ENCODE data around the gene YBEY. TPM values are rescaled to one million over a fixed set of nuclear protein-coding genes. Genes with fewer than 3 reads are reported as not detected.
"Not testable (repeated sequence)": the region's sequence is repeated elsewhere in the genome, so short reads cannot be mapped to it uniquely, and the experiment has no call there.

Gene YBEY, protein sequence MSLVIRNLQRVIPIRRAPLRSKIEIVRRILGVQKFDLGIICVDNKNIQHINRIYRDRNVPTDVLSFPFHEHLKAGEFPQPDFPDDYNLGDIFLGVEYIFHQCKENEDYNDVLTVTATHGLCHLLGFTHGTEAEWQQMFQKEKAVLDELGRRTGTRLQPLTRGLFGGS
- 1 to 10 TPM; 6.9 to 9.1 TPM for total RNA-seq

DNA sequence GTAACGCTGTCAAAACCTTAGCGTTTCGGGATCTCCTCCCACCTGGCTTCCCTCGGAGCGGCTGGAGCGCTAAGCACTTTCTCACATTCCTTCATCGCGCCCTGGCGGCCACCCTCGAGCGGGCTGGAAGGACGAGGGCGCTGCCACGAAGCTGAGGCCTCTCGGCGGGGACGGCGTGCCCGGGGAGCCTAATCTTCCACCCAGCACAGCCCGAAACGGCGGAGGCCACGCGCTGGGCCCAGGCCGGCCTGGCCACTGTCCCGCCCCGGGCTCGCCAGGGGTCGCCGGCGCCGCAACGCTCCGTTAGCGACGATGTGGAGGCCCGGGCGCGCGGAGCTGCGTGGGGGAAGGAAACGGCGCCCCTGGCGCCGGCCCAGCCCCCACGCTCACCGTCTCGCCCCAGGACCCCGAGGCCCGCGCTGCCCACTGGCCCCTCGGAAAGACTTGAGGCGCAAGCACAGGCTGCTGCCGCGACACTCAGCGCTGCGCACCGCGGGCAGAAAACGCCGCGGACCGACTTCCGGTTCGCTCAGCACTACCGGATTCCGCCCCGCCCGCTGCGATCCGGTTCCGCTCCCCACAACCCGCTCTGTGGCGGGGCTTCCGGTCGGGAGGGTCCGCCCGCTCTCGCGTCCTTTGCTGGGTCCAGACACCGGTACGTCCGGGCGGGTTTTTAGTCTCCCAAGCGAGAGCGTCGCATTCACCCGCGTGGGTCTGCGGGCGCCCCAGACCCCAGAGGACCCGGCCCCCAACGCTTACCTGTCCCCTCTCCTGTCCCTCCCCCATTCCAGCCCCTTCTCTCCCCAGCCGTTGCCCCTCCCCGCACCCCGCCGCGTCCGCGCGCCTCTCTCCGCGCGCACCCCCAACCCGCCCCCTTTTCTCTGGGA lies at the start of gene YBEY:
TSS of gene YBEY (plus strand) at position 582 of the 887 bp plus-strand sequence. CDS start 572 bp downstream, outside the sequence.
- Mint-ChIP-seq H3K4me1 (peaks cover 48% of the 10 kb centered on the region), H3K27me3 (no peaks in the 10 kb centered on the region), H3K36me3 (peaks cover 32% of the 10 kb centered on the region), H3K9me3 (ENCODE audit: low read depth) (no peaks in the 10 kb centered on the region), H3K27ac (peak within 1 kb of the TSS; percentile 93), H3K4me3 (peak within 1 kb of the TSS; percentile 83)
- peak; percentile 91 for ATAC-seq
- CTCF ChIA-PET = interaction anchor here (0.7 to 3.5 kb wide), 6 partner anchors 10 to 142 kb away, joined by 3 to 19 read pairs (median 4); partner anchors contain the start of gene LSS
- peak; percentile 93 for DNase-seq

DNA sequence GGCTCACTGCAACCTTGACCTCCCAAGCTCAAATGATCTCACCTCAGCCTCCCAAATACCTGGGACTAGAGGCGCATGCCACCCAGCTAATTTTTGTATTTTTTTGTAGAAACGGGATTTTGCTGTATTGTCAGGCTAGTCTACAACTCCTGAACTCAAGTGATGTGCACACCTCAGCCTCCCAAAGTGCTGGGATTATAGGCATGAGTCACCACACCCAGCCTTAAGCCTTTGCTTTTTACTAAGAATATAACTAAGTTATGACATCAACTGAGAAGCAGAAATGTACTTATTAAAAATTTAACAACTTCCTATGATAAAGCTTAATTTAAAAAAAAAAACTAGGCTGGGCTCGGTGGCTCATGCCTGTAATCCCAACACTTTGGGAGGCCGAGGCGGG lies 48.7 kb upstream of the YBEY start:
- CTCF ChIA-PET = no interaction called here
- Mint-ChIP-seq H3K36me3 (peaks cover 62% of the 10 kb centered on the region), H3K4me3 (no peak overlapping the region), H3K4me1 (peaks cover 30% of the 10 kb centered on the region), H3K27ac (no peak overlapping the region), H3K27me3 (no peaks in the 10 kb centered on the region), H3K9me3 (ENCODE audit: low read depth) (no peaks in the 10 kb centered on the region)
- ATAC-seq (no peak), DNase-seq (no peak)

DNA sequence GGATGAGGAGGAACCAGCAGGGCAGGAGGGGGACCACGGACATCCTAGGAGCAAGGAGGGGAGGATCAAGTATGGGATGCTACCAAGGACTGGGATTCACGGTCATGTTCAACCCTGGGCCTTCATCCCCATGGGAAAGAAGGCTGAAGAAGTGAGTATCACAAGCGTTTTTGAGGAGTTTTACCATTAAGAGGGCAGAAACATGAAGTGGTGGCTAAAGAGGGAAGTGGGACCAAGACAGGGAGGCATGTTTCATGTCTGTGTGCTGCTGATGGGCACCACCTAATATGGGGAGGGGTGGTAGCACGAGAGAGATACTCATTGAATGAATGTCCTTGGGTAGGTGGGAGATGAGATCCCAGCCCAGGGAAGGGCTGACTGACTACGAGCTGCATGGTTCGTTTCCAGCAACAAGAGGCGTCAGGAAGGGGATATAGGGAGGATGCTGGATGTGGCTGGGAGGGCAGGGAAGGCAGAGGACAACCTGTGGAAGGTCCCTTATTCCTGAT lies 46.3 kb upstream of the YBEY start:
- H3K4me1 Mint-ChIP-seq = peaks cover 32% of the 10 kb centered on the region
- H3K27ac Mint-ChIP-seq = no peak overlapping the region
- DNase-seq (no peak), ATAC-seq (no peak)
- CTCF ChIA-PET = interaction anchor here (1.2 to 2.3 kb wide), 2 partner anchors 15 to 97 kb away, joined by 3 to 7 read pairs; no protein-coding TSS in a partner anchor
- no peak overlapping the region for H3K4me3 Mint-ChIP-seq
- no peaks in the 10 kb centered on the region for H3K9me3 Mint-ChIP-seq (ENCODE audit: low read depth)
- H3K36me3 Mint-ChIP-seq = peaks cover 62% of the 10 kb centered on the region
- H3K27me3 Mint-ChIP-seq = no peaks in the 10 kb centered on the region

DNA sequence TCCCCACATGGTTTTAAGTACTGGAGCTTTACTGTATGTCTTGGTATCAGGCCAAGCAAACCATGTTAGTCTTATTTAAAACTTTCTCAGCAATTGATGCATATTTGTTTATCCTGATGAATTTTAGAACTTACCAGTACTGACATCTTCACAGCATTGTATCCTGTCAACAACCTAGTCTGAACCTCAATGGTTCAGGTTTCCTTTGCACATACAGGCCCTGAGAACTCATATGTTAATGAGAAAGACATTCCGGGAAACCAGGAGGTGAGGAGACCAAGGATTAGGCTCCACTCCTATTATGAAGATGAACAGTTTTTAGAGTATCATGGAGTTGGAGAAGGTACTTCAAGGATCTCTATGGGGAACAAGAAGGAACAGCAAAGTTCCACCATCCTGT lies 44.6 kb upstream of the YBEY start:
- H3K9me3 Mint-ChIP-seq (ENCODE audit: low read depth) = not testable (repeated sequence)

DNA sequence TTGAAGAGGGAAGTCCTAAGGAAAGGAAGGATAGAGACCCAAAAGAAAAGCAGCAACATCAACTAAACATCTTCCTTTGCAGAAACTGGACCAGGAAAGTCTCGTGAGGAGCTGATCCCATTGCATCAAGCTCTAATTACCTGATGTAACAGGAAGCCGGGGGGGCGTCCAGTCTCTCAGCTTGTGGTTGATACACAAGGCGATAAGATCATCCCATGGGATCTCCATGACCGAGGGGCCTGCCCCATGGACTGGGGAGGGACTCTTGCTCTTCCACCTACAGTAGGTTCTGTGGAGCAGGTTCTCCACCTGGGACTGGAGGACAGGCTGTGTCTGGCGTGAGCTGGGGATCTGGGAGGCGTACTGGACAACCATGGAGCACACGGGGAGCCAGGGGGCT lies 42.8 kb upstream of the YBEY start:
- DNase-seq = no peak
- CTCF ChIA-PET = interaction anchor here (0.7 to 1.6 kb wide), 4 partner anchors 11 to 100 kb away, joined by 3 to 7 read pairs (median 4); partner anchors contain the start of gene MCM3AP

More for the DNA sequence above, 44.6 kb upstream of the YBEY start:
- ATAC-seq, DNase-seq, H3K27me3 Mint-ChIP-seq, H3K4me3 Mint-ChIP-seq: not testable (repeated sequence)
- Mint-ChIP-seq H3K36me3 (peaks cover 57% of the 10 kb centered on the region), H3K4me1 (peaks cover 36% of the 10 kb centered on the region), H3K27ac (peak overlapping the region; percentile 62)
- CTCF ChIA-PET = interaction anchor here (1.3 to 2.3 kb wide), 3 partner anchors 9 to 98 kb away, joined by 5 to 7 read pairs (median 5); no protein-coding TSS in a partner anchor

DNA sequence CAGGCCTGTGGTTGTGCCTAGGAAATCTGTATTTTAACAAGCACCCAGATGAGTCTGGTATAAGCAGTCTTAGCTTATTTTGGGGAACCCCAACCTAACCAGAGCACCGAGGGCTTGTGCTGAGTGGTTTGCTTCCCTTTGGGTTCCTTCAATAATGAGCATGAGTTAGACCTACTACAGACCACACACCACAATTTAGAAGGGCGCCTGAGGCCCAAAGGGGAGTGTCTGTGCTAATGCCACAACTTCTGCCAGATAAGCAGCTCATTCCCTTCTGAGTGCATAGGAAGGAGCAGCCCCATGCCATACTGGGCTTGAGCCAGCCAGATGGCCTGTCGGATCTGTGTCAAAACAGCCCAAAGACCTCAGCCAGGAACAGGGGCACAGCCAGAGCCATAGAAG lies 42.2 kb upstream of the YBEY start:
- CTCF ChIA-PET = interaction anchor here (0.5 to 1.5 kb wide), 3 partner anchors 14 to 101 kb away, joined by 3 to 4 read pairs (median 3); no protein-coding TSS in a partner anchor
- Mint-ChIP-seq H3K36me3 (peaks cover 62% of the 10 kb centered on the region), H3K27ac (peak overlapping the region; percentile 79)

More for the DNA sequence above, 42.8 kb upstream of the YBEY start:
- Mint-ChIP-seq H3K4me1 (peaks cover 38% of the 10 kb centered on the region), H3K27me3 (no peaks in the 10 kb centered on the region), H3K27ac (peak overlapping the region; percentile 79), H3K4me3 (no peak overlapping the region), H3K9me3 (ENCODE audit: low read depth) (no peaks in the 10 kb centered on the region), H3K36me3 (peaks cover 61% of the 10 kb centered on the region)
- no peak for ATAC-seq

DNA sequence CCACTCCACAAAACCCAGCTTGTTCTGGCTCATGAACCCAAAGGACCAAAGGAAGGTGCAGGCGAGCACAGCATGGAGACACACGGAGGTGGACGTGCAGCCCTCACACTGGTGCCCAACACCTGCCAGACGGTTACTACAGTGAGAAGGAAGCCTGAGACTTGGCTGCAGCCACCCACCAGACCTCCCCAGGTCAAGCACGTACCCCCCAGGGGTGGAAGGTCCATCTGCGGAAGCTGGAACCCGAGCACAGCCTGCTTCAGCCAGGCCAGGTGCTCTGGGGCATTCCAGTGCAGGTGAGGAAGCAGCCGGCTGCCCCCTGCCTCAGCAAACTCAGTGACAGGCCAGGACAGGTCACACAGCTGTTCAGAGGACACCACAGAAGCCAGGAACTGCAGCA lies 41.5 kb upstream of the YBEY start:
- Mint-ChIP-seq H3K27me3 (no peaks in the 10 kb centered on the region), H3K27ac (no peak overlapping the region), H3K4me3 (no peak overlapping the region), H3K36me3 (peaks cover 60% of the 10 kb centered on the region), H3K9me3 (ENCODE audit: low read depth) (no peaks in the 10 kb centered on the region), H3K4me1 (peaks cover 36% of the 10 kb centered on the region)
- ATAC-seq (no peak), DNase-seq (no peak)
- CTCF ChIA-PET = interaction anchor here (1.1 to 1.5 kb wide), 2 partner anchors 10 to 101 kb away, joined by 3 to 4 read pairs; no protein-coding TSS in a partner anchor

More for the DNA sequence above, 42.2 kb upstream of the YBEY start:
- Mint-ChIP-seq H3K4me3 (no peak overlapping the region), H3K4me1 (peaks cover 38% of the 10 kb centered on the region), H3K9me3 (ENCODE audit: low read depth) (no peaks in the 10 kb centered on the region), H3K27me3 (no peaks in the 10 kb centered on the region)
- ATAC-seq (peak; percentile 64), DNase-seq (peak; percentile 59)

DNA sequence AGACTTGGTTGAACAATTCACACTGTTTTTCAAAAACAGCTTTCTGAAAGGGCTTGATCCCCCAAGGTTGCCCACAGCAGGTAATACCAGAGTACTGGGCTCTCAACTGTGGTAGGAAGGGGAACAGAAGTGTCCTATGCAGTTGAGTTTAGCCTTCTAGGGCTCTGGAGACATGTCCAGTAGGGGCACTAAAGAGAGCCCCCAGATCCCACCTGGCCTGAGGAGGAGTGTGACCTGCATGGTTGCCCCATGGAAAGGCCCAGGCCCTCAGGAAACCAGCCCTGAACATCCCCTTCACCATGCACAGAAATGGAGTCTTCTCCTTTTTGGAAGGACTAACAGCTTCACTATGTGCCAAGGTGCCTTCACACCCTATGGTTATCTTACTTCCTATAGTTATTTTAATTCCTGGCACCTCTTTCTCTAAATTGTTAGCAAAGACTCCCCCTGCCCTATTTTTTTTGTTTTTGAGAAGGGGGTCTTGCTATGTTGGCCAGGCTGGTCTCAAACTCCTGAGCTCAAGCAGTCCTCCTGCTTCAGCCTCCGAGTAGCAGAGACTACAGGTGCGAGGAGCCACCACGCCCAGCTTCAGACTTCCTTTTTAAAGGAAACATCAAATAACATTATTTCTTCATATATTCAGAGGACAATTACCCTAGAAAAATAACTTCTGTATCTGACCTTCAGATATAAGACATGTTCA lies 40.8 kb upstream of the YBEY start:
- Mint-ChIP-seq H3K4me1 (peaks cover 37% of the 10 kb centered on the region), H3K27ac (no peak overlapping the region), H3K27me3 (no peaks in the 10 kb centered on the region), H3K9me3 (ENCODE audit: low read depth) (no peaks in the 10 kb centered on the region), H3K36me3 (peaks cover 63% of the 10 kb centered on the region), H3K4me3 (no peak overlapping the region)
- no peak for DNase-seq
- no peak for ATAC-seq
- CTCF ChIA-PET = interaction anchor here (1.1 to 1.2 kb wide), 2 partner anchors 10 to 13 kb away, joined by 3 to 4 read pairs; no protein-coding TSS in a partner anchor

DNA sequence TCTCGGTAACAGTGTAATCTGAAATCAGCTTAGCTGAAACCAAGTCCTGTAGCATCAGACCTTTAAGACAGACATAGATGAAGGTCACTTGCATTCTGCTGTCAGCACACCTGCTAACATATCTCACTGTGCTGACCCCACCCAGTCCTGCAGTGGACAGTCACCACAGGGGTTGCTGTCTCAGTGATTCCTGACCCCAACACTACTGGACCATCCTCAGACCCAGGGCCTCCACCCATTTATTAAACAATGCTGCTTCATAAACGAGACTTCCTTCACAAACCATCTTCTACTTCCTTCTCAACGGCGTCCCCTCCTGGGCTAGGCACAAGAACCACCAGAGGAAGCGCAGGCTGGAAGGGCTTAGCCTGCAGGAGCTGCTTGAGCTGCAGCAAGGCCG lies 39.8 kb upstream of the YBEY start:
- Mint-ChIP-seq H3K9me3 (ENCODE audit: low read depth) (no peaks in the 10 kb centered on the region), H3K27ac (no peak overlapping the region), H3K4me1 (peaks cover 42% of the 10 kb centered on the region), H3K4me3 (no peak overlapping the region), H3K27me3 (no peaks in the 10 kb centered on the region), H3K36me3 (peaks cover 65% of the 10 kb centered on the region)
- DNase-seq = no peak
- CTCF ChIA-PET = interaction anchor here (1.2 kb wide), 1 partner anchor 14 kb away, joined by 4 read pairs; no protein-coding TSS in a partner anchor
- ATAC-seq = no peak

DNA sequence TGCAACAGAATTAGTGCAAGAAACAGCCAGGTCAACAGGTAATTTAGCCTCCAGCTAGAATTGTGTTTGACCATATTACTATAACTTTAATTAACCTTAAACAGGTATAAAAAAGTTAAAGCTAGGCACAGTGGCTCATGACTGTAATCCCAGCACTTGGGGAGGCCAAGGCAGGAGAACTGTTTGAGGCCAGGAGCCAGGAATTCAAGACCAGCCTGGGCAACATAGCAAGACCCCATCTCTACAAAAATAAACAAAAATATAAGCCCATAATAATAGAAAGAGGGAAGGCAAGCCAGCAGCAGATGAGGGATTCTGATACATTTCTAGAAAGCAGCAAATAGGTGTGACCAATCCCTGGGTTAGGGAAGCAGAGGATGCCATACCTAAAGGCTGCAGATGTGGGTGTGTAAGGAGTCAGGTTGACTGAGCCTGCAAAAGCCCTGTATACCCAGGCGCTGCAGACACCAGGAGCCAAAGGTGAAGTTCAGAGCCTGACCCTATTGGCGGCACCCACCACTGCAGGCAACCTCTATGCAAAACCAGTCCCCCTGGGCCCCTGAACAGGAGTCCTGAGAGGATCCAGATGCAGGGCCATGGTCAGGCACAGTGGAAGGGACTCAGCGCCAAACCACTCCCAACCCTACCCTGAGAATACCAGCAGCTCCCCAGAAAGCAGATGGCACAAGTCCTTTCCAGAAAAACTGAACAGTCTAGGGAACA lies 38.3 kb upstream of the YBEY start:
- H3K27ac Mint-ChIP-seq = no peak overlapping the region
- no peak overlapping the region for H3K4me3 Mint-ChIP-seq
- H3K27me3 Mint-ChIP-seq = no peaks in the 10 kb centered on the region
- CTCF ChIA-PET = no interaction called here
- ATAC-seq (no peak), DNase-seq (no peak)
- no peaks in the 10 kb centered on the region for H3K9me3 Mint-ChIP-seq (ENCODE audit: low read depth)
- peaks cover 57% of the 10 kb centered on the region for H3K36me3 Mint-ChIP-seq
- peaks cover 38% of the 10 kb centered on the region for H3K4me1 Mint-ChIP-seq

DNA sequence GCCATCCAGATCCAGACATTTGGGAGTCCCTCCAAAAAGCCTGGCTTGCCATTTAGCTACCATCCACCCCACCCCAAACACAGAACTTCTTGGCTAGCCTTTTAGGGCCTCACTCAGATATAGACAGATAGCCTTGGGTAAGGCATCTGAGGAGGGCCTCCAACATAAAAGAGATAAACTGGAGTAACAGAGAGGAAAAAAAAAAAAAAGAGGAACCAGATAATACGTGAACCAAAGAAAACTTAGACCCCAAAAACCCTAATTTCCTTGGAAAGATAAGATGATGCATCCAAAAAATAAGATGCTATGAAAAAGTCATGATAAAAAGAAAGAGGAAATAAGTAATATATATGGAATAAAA lies 37.7 kb upstream of the YBEY start:
- DNase-seq = no peak
- CTCF ChIA-PET = no interaction called here
- H3K27me3 Mint-ChIP-seq = no peaks in the 10 kb centered on the region
- peaks cover 54% of the 10 kb centered on the region for H3K36me3 Mint-ChIP-seq
- H3K4me3 Mint-ChIP-seq = no peak overlapping the region
- no peak for ATAC-seq
- H3K9me3 Mint-ChIP-seq (ENCODE audit: low read depth) = no peaks in the 10 kb centered on the region
- H3K27ac Mint-ChIP-seq = no peak overlapping the region
- peaks cover 37% of the 10 kb centered on the region for H3K4me1 Mint-ChIP-seq

DNA sequence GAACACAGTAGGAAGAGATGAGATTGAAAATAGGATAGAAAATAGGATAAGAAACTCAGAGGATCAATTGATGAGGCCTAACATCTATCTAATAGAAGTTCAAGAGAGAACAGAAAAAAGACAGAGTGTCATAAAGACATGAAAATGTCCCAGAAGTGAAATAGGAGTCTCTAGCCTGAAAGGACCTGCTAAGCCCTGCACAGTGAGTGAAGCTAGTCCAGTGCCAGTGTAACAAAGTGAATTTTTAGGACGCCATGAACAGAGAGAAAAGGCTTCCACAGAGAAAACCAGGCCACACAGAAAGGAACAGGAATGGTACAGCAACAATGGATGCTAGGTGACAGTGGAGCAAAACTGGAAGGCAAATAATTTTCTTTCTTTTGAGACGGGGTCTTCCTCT lies 37.3 kb upstream of the YBEY start:
- H3K27ac Mint-ChIP-seq = peak overlapping the region; percentile 4
- CTCF ChIA-PET = no interaction called here
- peaks cover 55% of the 10 kb centered on the region for H3K36me3 Mint-ChIP-seq
- H3K4me1 Mint-ChIP-seq = peaks cover 37% of the 10 kb centered on the region
- no peak overlapping the region for H3K4me3 Mint-ChIP-seq
- no peak for ATAC-seq
- no peak for DNase-seq
- H3K9me3 Mint-ChIP-seq (ENCODE audit: low read depth) = no peaks in the 10 kb centered on the region
- H3K27me3 Mint-ChIP-seq = no peaks in the 10 kb centered on the region

Data from activated CD8-positive, alpha-beta memory T cell treated with anti-CD3 and anti-CD28 coated beads, Interleukin-2, amount 10 ng/mL, durations not matched to agents 7 days and 5 days (primary cell).